Stomach (tissue), 4 donors: Measurements from ENCODE around the gene PAFAH1B1.

Experiments used
- EP300 ChIP-seq: sonication (generic); formaldehyde crosslinking; IDR thresholded peaks from one replicate; pipeline ENCODE4 v1.6.1; 2017; ENCODE audit warnings: antibody characterized with exemption
- POLR2A ChIP-seq, 4 donors: fragments of 450-650 bp; IDR thresholded peaks; one replicate each; pipeline ENCODE4 v1.6.1; 2016; ENCODE audit warnings: antibody characterized with exemption in 4 of 4, control low read depth in 2 of 4, mild to moderate bottlenecking in 1 of 4, moderate library complexity in 1 of 4
- POLR2AphosphoS5 ChIP-seq, 3 donors: sonication (generic); formaldehyde crosslinking; IDR thresholded peaks; one replicate each; pipeline ENCODE4 v1.6.1; 2016; ENCODE audit warnings: antibody characterized with exemption in 3 of 3
- TF ChIP-seq, protein P1 (sequence below), 7 experiments: fragments of 450-650 bp in 4 of 7; fragments of 200-600 bp in 3 of 7; sonication (generic) in 3 of 7; IDR thresholded peaks; one replicate each; pipeline ENCODE4 v1.5.1; 2016 to 2019; ENCODE audit warnings: antibody characterized with exemption in 7 of 7, control low read depth in 2 of 7, mild to moderate bottlenecking in 1 of 7

DNA sequence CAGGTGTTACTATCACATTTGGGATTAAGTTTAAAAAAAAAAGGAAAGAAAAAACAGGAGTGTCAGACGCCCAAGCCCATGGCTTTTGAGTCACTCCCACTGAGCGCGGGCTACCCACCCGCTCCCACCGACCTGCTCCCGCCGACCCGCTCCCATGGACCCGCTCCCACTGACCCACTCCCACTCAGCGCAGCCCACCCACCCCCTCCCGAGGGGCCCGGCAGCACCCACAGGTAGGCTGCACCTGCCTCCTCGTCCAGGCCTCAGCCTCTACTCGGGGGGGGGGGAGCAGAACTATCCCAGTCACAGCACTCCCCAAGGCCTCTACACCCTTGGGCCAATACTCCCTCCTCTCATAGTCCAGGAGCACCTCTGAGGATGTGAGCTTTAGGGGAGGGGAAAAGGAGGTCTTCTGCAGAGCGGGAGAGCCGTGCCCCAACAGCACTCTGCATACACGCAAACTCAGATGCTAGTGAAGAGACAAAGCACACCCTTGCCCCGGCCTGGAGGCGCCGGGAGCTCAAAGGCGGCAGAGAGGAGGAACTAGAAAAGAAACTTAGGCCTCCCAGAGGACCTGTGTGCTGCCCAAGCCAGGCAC, 115.2 kb downstream of the PAFAH1B1 start:
- no peak for TF ChIP-seq POLR2A (IDR thresholded peaks at IDR 0.05)
- TF ChIP-seq POLR2AphosphoS5 (IDR thresholded peaks at IDR 0.05): no peak
- TF ChIP-seq, protein P1, sequence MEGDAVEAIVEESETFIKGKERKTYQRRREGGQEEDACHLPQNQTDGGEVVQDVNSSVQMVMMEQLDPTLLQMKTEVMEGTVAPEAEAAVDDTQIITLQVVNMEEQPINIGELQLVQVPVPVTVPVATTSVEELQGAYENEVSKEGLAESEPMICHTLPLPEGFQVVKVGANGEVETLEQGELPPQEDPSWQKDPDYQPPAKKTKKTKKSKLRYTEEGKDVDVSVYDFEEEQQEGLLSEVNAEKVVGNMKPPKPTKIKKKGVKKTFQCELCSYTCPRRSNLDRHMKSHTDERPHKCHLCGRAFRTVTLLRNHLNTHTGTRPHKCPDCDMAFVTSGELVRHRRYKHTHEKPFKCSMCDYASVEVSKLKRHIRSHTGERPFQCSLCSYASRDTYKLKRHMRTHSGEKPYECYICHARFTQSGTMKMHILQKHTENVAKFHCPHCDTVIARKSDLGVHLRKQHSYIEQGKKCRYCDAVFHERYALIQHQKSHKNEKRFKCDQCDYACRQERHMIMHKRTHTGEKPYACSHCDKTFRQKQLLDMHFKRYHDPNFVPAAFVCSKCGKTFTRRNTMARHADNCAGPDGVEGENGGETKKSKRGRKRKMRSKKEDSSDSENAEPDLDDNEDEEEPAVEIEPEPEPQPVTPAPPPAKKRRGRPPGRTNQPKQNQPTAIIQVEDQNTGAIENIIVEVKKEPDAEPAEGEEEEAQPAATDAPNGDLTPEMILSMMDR (IDR thresholded peaks at IDR 0.05): no peak
- no peak for TF ChIP-seq EP300
